Fibroblast of skin of left biceps (primary cell): Measurements from ENCODE around the gene CNTNAP1.
"Not testable (repeated sequence)": the region's sequence is repeated elsewhere in the genome, so short reads cannot be mapped to it uniquely, and the experiment has no call there.

ENCODE experiments used
- DNase-seq, 2 experiments: peaks; one replicate each; pipeline ENCODE4 v3.0.0-alpha.2; 2013; ENCODE audit warnings: low read depth in 2 of 2

The CNTNAP1 gene

GRCh38 chr17:42740699-42741098 is 58.4 kb downstream of the CNTNAP1 start:
- DNase-seq: no peak

DNA sequence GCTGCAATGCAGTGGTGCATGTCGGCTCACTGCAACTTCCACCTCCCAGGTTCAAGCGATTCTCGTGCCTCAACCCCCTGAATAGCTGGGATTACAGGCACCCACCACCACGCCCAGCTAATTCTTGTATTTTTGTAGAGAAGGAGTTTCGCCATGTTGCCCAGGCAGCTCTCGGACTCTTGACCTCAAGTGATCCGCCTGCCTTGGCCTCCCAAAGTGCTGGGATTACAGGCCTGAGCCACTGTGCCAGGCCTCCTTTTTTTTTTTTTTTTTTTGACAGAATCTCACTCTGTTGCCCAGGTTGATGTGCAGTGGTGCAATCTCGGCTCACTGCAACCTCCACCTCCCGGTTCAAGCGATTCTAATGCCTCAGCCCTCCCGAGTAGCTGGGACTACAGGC is 60.6 kb downstream of the CNTNAP1 start:
- DNase-seq: not testable (repeated sequence)

DNA sequence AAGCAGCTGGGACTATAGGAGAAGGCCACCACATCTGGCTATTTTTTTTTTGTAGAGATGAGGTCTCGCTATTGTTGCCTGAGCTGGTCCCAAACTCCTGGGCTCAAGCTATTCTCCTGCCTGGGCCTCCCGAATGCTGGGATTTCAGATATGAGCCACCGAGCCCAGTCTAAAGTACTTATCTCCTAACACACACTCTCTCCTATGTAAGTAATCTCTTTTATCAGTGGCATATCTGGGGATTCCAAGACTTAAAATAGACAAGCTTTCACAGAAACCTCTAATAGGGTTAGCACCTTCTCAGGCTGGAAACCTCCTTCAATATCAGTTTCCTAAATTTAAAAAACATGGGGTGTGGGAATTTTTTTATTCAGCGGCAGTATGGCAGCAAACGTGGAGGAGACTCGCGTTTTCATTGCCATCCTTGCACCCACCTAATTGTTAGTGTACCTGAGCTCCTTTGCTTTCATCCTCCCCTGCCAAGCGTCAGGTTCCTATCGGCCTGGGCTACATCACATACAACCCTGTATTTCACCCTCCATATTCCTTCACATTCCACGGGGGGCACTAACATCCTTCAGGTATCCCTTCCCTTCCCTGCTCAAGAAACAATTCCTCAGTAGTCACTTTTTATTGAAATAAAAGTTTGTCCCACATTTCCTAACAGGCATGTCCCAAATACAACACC is 61.4 kb downstream of the CNTNAP1 start:
- DNase-seq: no peak

GRCh38 chr17:42744283-42744805 is 62.0 kb downstream of the CNTNAP1 start:
- no peak for DNase-seq

- DNase-seq: peak; percentile 75 to 77
These were observed 62.7 kb downstream of the CNTNAP1 start, which contains the start of gene EZH1 for GRCh38 chr17:42744806-42745617. TSS of gene EZH1 (minus strand) at chr17:42745040. CDS start at chr17:42728941, 16,099 bp downstream.

DNA sequence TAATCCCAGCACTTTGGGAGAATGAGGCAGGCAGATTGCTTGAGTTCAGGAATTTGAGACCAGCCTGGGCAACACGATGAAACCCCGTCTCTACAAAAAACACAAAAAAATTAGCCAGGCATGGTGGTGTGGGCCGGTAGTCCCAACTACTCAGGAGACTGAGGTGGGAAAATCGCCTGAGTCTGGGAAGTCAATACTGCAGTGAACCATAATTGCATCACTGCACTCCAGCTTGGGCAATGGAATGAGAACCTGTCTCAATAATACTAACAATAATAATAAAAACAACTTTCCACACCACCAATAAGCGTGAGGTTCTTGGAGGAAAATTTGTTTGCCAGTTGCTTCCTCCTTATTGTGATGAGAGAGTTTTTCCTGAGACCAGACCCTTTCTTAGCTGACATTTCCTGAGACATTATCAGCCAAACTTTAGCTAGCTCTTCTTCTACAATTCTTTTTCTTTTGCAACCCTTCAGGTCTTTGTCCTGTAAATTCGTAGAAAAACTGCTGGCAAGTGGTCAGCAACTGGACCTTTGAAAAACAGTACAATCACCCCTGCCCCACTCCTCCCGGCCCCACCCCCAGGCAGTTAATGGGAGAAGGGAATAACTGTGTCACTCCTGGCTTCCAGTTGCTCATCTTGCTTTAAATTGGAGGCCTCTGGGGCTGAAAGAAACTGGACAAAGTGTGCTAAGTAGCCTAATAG is 66.0 kb downstream of the CNTNAP1 start:
- DNase-seq: no peak

GRCh38 chr17:42748908-42749798 is 66.8 kb downstream of the CNTNAP1 start:
- DNase-seq: no peak
